Measurements from ENCODE around the gene CBX4. TPM values are rescaled to one million over a fixed set of nuclear protein-coding genes. Genes with fewer than 3 reads are reported as not detected.

The CBX4 gene
- total and polyA plus RNA-seq, 2 experiments from 2014 or later, result 1.2 to 18.9 TPM

- no peaks in the 10 kb centered on the region for H4K20me1 ChIP-seq (ENCODE audit: insufficient read depth)
- no peak overlapping the region for H3K27ac ChIP-seq
- H3K36me3 ChIP-seq (ENCODE audit: low read depth), result no peaks in the 10 kb centered on the region; the same call in 1 of the 2 replicates
- no peaks in the 10 kb centered on the region for H3K9me3 ChIP-seq (ENCODE audit: low read depth)
- 0 out of 2 replicates have a peak, but pooled peaks cover under 1% of the 10 kb centered on the region for H3K79me2 ChIP-seq (ENCODE audit: insufficient read depth)
- TF ChIP-seq EZH2phosphoT487 (IDR thresholded peaks at IDR 0.05; ENCODE audit: insufficient read depth, low read depth), result no peak
- no peak for TF ChIP-seq EZH2 (IDR thresholded peaks at IDR 0.05; ENCODE audit: insufficient read depth, poor library complexity, severe bottlenecking)
- DNase-seq, result no peak
- no peaks in the 10 kb centered on the region for H3K27me3 ChIP-seq (replicated peaks; ENCODE audit: insufficient read depth)
- no peak overlapping the region for H3K4me3 ChIP-seq
- in situ Hi-C loops (cut with MboI), result no loop called here
- H3K4me2 ChIP-seq (ENCODE audit: unreplicated experiment), result no peak overlapping the region
- no peak overlapping the region for H2AFZ ChIP-seq
- WGBS, 2 experiments (ENCODE audit: low coverage in 1 of 2, low lambda C conversion rate in 2 of 2, missing lambda C conversion rate in 2 of 2), result 87 to 94% methylated on average over 2 of the region's 2 CpGs
- H3K4me1 ChIP-seq (ENCODE audit: insufficient read depth), result no peaks in the 10 kb centered on the region
- H3F3A ChIP-seq (ENCODE audit: insufficient read depth), result peaks cover 4% of the 10 kb centered on the region; the same call in 1 of the 2 replicates
- H3K9me2 ChIP-seq (ENCODE audit: insufficient read depth), result no peaks in the 10 kb centered on the region
- no peak overlapping the region for H3K9ac ChIP-seq
Measured at GRCh38 chr17:79829457-79829856, 9.8 kb downstream of the CBX4 start.

- Histone ChIP-seq H4K20me1 (ENCODE audit: insufficient read depth) (no peaks in the 10 kb centered on the region), H3K4me2 (ENCODE audit: unreplicated experiment) (no peak overlapping the region), H3K4me1 (ENCODE audit: insufficient read depth) (no peaks in the 10 kb centered on the region), H3K27me3 (replicated peaks; ENCODE audit: insufficient read depth) (no peaks in the 10 kb centered on the region), H2AFZ (no peak overlapping the region), H3K9me3 (ENCODE audit: low read depth) (no peaks in the 10 kb centered on the region), H3K36me3 (ENCODE audit: low read depth) (no peaks in the 10 kb centered on the region; the same call in 1 of the 2 replicates), H3K4me3 (no peak overlapping the region), H3K79me2 (ENCODE audit: insufficient read depth) (no peaks in the 10 kb centered on the region), H3K27ac (no peak overlapping the region), H3F3A (ENCODE audit: insufficient read depth) (peaks cover 4% of the 10 kb centered on the region; the same call in 1 of the 2 replicates), H3K9me2 (ENCODE audit: insufficient read depth) (no peaks in the 10 kb centered on the region), H3K9ac (no peak overlapping the region)
- TF ChIP-seq EZH2phosphoT487 (IDR thresholded peaks at IDR 0.05; ENCODE audit: insufficient read depth, low read depth) (no peak), EZH2 (IDR thresholded peaks at IDR 0.05; ENCODE audit: insufficient read depth, poor library complexity, severe bottlenecking) (no peak)
- no peak for DNase-seq
- WGBS, 2 experiments (ENCODE audit: low coverage in 1 of 2, low lambda C conversion rate in 2 of 2, missing lambda C conversion rate in 2 of 2), result 76 to 84% methylated on average over 2 of the region's 2 CpGs
- in situ Hi-C loops (cut with MboI), result no loop called here
Measured at GRCh38 chr17:79829004-79829403, 10.2 kb downstream of the CBX4 start.

GRCh38 chr17:79826841-79827578 lies 12.2 kb downstream of the CBX4 start:
- H3K79me2 ChIP-seq (ENCODE audit: insufficient read depth), result no peaks in the 10 kb centered on the region
- WGBS, 2 experiments (ENCODE audit: low coverage in 1 of 2, low lambda C conversion rate in 2 of 2, missing lambda C conversion rate in 2 of 2), result 71% methylated on average over 23 to 25 of the region's 26 CpGs
- TF ChIP-seq EZH2phosphoT487 (IDR thresholded peaks at IDR 0.05; ENCODE audit: insufficient read depth, low read depth) (no peak), EZH2 (IDR thresholded peaks at IDR 0.05; ENCODE audit: insufficient read depth, poor library complexity, severe bottlenecking) (no peak)
- H2AFZ ChIP-seq, result no peak overlapping the region
- H3K9me2 ChIP-seq (ENCODE audit: insufficient read depth), result no peaks in the 10 kb centered on the region
- H3K9ac ChIP-seq, result no peak overlapping the region
- no peaks in the 10 kb centered on the region for H3K9me3 ChIP-seq (ENCODE audit: low read depth)
- in situ Hi-C loops (cut with MboI), result no loop called here
- H3K27me3 ChIP-seq (replicated peaks; ENCODE audit: insufficient read depth), result no peaks in the 10 kb centered on the region
- no peak for DNase-seq
- no peaks in the 10 kb centered on the region for H4K20me1 ChIP-seq (ENCODE audit: insufficient read depth)
- H3K4me1 ChIP-seq (ENCODE audit: insufficient read depth), result no peaks in the 10 kb centered on the region
- no peak overlapping the region for H3K4me2 ChIP-seq (ENCODE audit: unreplicated experiment)
- H3F3A ChIP-seq (ENCODE audit: insufficient read depth), result peaks cover 4% of the 10 kb centered on the region; the same call in 1 of the 2 replicates
- no peaks in the 10 kb centered on the region for H3K36me3 ChIP-seq (ENCODE audit: low read depth)
- H3K4me3 ChIP-seq, result no peak overlapping the region
- no peak overlapping the region for H3K27ac ChIP-seq

- H3K4me2 ChIP-seq (ENCODE audit: unreplicated experiment), result no peak overlapping the region
- H2AFZ ChIP-seq, result no peak overlapping the region
- DNase-seq, result no peak
- H3K9me2 ChIP-seq (ENCODE audit: insufficient read depth), result no peaks in the 10 kb centered on the region
- H4K20me1 ChIP-seq (ENCODE audit: insufficient read depth), result no peaks in the 10 kb centered on the region
- H3K9me3 ChIP-seq (ENCODE audit: low read depth), result no peaks in the 10 kb centered on the region
- no peaks in the 10 kb centered on the region for H3K79me2 ChIP-seq (ENCODE audit: insufficient read depth)
- no peak overlapping the region for H3K27ac ChIP-seq
- H3K36me3 ChIP-seq (ENCODE audit: low read depth), result no peaks in the 10 kb centered on the region
- TF ChIP-seq EZH2 (IDR thresholded peaks at IDR 0.05; ENCODE audit: insufficient read depth, poor library complexity, severe bottlenecking) (no peak), EZH2phosphoT487 (IDR thresholded peaks at IDR 0.05; ENCODE audit: insufficient read depth, low read depth) (no peak)
- H3K9ac ChIP-seq, result no peak overlapping the region
- no peaks in the 10 kb centered on the region for H3K4me1 ChIP-seq (ENCODE audit: insufficient read depth)
- no peaks in the 10 kb centered on the region for H3K27me3 ChIP-seq (replicated peaks; ENCODE audit: insufficient read depth)
- 59 to 63% methylated on average over 10 to 11 of the region's 11 CpGs for WGBS, 2 experiments (ENCODE audit: low coverage in 1 of 2, low lambda C conversion rate in 2 of 2, missing lambda C conversion rate in 2 of 2)
- in situ Hi-C loops (cut with MboI), result no loop called here
- peaks cover 4% of the 10 kb centered on the region; the same call in 1 of the 2 replicates for H3F3A ChIP-seq (ENCODE audit: insufficient read depth)
- no peak overlapping the region for H3K4me3 ChIP-seq
Measured at GRCh38 chr17:79826204-79826680, 13.0 kb downstream of the CBX4 start.

Measured in GM23248 (cell line).